Measurements from ENCODE around the gene TEX14. TPM values are rescaled to one million over a fixed set of nuclear protein-coding genes. Genes with fewer than 3 reads are reported as not detected.
A peak's percentile ranks its signal among the peaks of the same experiment; 100 is the strongest.

TEX14 gene
- total RNA-seq, 1 experiment from 2014 or later = 0.31 TPM

DNA sequence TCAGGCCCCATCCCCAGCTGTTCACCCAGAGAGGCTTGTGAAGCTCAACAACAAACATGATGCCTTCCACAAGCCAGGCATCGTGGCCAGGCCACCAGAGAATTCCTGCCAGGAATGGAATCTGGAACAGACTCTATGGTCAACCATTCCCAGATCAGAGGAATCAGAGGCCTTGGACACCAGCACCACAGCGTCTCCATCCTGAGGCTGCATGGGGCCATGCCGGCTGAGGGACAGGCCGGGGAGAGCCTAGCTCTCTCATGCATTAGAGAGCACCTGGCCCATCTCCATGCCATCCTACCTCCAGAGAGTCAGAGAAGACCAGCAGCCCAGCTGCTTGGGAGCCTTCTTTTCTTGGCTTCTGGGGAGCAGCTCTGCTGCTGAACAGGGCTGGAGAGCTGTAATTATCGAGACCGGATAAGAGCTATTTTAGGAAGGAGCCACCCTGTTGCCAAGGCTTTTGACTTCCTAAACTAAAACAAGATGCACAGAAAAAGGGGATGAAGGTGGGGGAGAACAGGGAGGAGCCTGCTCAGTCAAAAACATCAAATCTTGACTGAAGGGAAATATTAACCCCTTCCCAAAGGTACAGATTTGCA lies 152.9 kb downstream of the TEX14 start:
- no peak overlapping the region for H4K8ac ChIP-seq (replicated peaks; ENCODE audit: insufficient read length, low read depth, low read length)
- H2AK5ac ChIP-seq (ENCODE audit: insufficient read length, low read length) = no peak overlapping the region
- no peak overlapping the region for H3K27ac Mint-ChIP-seq
- H3K79me1 ChIP-seq (ENCODE audit: insufficient read depth, low read depth, low read length, poor library complexity, severe bottlenecking) = no peaks in the 10 kb centered on the region
- no peak overlapping the region for H3K23ac ChIP-seq (ENCODE audit: insufficient read length, low read depth, low read length)
- H3T11ph ChIP-seq (ENCODE audit: low read length) = no peak overlapping the region
- no peak overlapping the region for H2BK5ac ChIP-seq (ENCODE audit: insufficient read length, low read length)
- H3K4me1 ChIP-seq (ENCODE audit: insufficient read depth, low read length) = no peaks in the 10 kb centered on the region
- no peak overlapping the region for H3K4me2 ChIP-seq (ENCODE audit: insufficient read depth, insufficient read length, low read length)
- no peak overlapping the region for H2BK120ac ChIP-seq (ENCODE audit: low read depth, low read length, poor library complexity, severe bottlenecking)
- no peaks in the 10 kb centered on the region for H3K79me2 ChIP-seq (ENCODE audit: insufficient read depth, low read length)
- H3K4ac ChIP-seq (ENCODE audit: low read depth, low read length) = no peak overlapping the region
- H3K27me3 Mint-ChIP-seq (ENCODE audit: low read depth) = peaks cover 28% of the 10 kb centered on the region
- H4K20me1 ChIP-seq (ENCODE audit: control insufficient read depth, insufficient read depth, insufficient read length) = no peaks in the 10 kb centered on the region
- H3K36me3 Mint-ChIP-seq (ENCODE audit: insufficient read depth in 1 of 3, low read depth in 3 of 3) = no peaks in the 10 kb centered on the region
- H2AFZ ChIP-seq (ENCODE audit: low read length) = no peak overlapping the region
- H3K9ac ChIP-seq (ENCODE audit: extremely low read depth, insufficient read length, low read length) = no peak overlapping the region
- H2BK15ac ChIP-seq (ENCODE audit: low read depth, low read length) = no peak overlapping the region
- no peaks in the 10 kb centered on the region for H3K9me3 Mint-ChIP-seq
- no peak overlapping the region for H2BK20ac ChIP-seq (ENCODE audit: low read depth, low read length, poor library complexity, severe bottlenecking)
- H3K56ac ChIP-seq (ENCODE audit: insufficient read length, low read depth, low read length) = no peak overlapping the region
- no peak overlapping the region for H3K4me3 Mint-ChIP-seq
- TF ChIP-seq, protein P1, sequence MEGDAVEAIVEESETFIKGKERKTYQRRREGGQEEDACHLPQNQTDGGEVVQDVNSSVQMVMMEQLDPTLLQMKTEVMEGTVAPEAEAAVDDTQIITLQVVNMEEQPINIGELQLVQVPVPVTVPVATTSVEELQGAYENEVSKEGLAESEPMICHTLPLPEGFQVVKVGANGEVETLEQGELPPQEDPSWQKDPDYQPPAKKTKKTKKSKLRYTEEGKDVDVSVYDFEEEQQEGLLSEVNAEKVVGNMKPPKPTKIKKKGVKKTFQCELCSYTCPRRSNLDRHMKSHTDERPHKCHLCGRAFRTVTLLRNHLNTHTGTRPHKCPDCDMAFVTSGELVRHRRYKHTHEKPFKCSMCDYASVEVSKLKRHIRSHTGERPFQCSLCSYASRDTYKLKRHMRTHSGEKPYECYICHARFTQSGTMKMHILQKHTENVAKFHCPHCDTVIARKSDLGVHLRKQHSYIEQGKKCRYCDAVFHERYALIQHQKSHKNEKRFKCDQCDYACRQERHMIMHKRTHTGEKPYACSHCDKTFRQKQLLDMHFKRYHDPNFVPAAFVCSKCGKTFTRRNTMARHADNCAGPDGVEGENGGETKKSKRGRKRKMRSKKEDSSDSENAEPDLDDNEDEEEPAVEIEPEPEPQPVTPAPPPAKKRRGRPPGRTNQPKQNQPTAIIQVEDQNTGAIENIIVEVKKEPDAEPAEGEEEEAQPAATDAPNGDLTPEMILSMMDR (conservative IDR thresholded peaks at IDR 0.05) = no peak
- no peak overlapping the region for H3K18ac ChIP-seq (ENCODE audit: insufficient read length, low read depth, low read length)
- H4K91ac ChIP-seq (ENCODE audit: insufficient read length, low read depth, low read length) = no peak overlapping the region
- H4K5ac ChIP-seq (ENCODE audit: insufficient read length, low read depth, low read length) = no peak overlapping the region
- H3K4me1 Mint-ChIP-seq = peaks cover 18 to 23% of the 10 kb centered on the region in 2 experiments
- H3K9me3 ChIP-seq (ENCODE audit: control insufficient read depth, low read depth, low read length) = no peaks in the 10 kb centered on the region
- no peak overlapping the region for H3K14ac ChIP-seq (ENCODE audit: insufficient read depth, low read length)
- WGBS (ENCODE audit: extremely low coverage, insufficient read length, low lambda C conversion rate) = no CpG with 5 or more reads among the region's 6 CpGs
- no peaks in the 10 kb centered on the region for H3K27me3 ChIP-seq (ENCODE audit: insufficient read depth, low read length)
- DNase-seq = peak; percentile 24
- no peak overlapping the region for H2BK12ac ChIP-seq (ENCODE audit: insufficient read length, low read depth, low read length)
- H3K23me2 ChIP-seq (ENCODE audit: insufficient read length, low read depth, low read length, poor library complexity, severe bottlenecking) = no peaks in the 10 kb centered on the region
- no peak overlapping the region for H3K27ac ChIP-seq (ENCODE audit: insufficient read length, low read depth, low read length)
